K562 (cell line): ENCODE results near the gene MME. TPM values are rescaled to one million over a fixed set of nuclear protein-coding genes. Genes with fewer than 3 reads are reported as not detected.

Experiments
- ATAC-seq: fragments of 200-7000 bp; cut with Tn5 transposase; 3 replicates; pipeline ENCODE4 v1.9.1; 2020; ENCODE audit warnings: moderate library complexity
- BruUV-seq: library from RNA; stranded (reverse); fragments of 400-500 nt; replicated peaks from 2 replicates; lab custom pipeline; 2021; lab: Mats Ljungman, UMichigan
- CTCF ChIA-PET: fragments of 300-600 bp; formaldehyde crosslinking; extraction: SDS; loops from one replicate; lab custom pipeline; 2021; ENCODE audit warnings: low intra/inter-chr PET ratio; lab: Yijun Ruan, JAX
- POLR2A ChIA-PET: fragments of 300-600, 350-650 bp; sonication (Branson Sonifier 250); formaldehyde crosslinking; extraction: SDS; loops from one replicate; lab custom pipeline; 2021; ENCODE audit warnings: antibody characterized with exemption, inconsistent platforms; lab: Yijun Ruan, JAX
- DNase-seq, 4 experiments: peaks; one replicate each; pipeline versions ENCODE4 v3.0.0 to v3.0.0-alpha.2; 2011 to 2018; ENCODE audit warnings: low spot score in 3 of 4, mixed read lengths in 3 of 4; ENCODE audit errors: extremely low read depth in 1 of 4
- FAIRE-seq: peaks from 2 replicates; lab custom pipeline; 2011; peaks lifted over from hg19 to GRCh38; lab: Jason Lieb, UNC
- H2AFZ ChIP-seq: 2 replicates; pipeline ENCODE4 v1.6.0; 2011; ENCODE audit warnings: low read depth, low read length, control low read depth, inconsistent platforms
- H3K27ac ChIP-seq: fragments of 200-600 bp; 3 replicates; pipeline ENCODE4 v1.8.0; 2011; ENCODE audit warnings: low read depth, mild to moderate bottlenecking, control low read depth, inconsistent platforms, low read length, moderate library complexity, mixed read lengths; ENCODE audit errors: extremely low read depth
- H3K27me3 ChIP-seq, 2 experiments: fragments of 300-600 bp in 1 of 2; 2 replicates in 1 of 2; 3 replicates in 1 of 2; pipeline versions ENCODE4 v1.6.0 to v1.8.0; 2011; ENCODE audit warnings: inconsistent platforms in 2 of 2, low read length in 2 of 2, mild to moderate bottlenecking in 1 of 2, mixed read lengths in 1 of 2, moderate library complexity in 1 of 2; ENCODE audit not compliant: control insufficient read depth in 2 of 2, insufficient read depth in 2 of 2
- H3K36me3 ChIP-seq: fragments of 300-600 bp; 3 replicates; pipeline ENCODE4 v1.8.0; 2011; ENCODE audit warnings: mild to moderate bottlenecking, low read length, inconsistent platforms; ENCODE audit not compliant: control insufficient read depth, insufficient read depth
- H3K4me1 ChIP-seq, 2 experiments: fragments of 200-600 bp in 1 of 2; replicated peaks in 1 of 2; 2 replicates in 1 of 2; 3 replicates in 1 of 2; pipeline versions ENCODE4 v1.5.1 to v1.8.0; 2011; ENCODE audit warnings: inconsistent platforms in 2 of 2, low read length in 2 of 2, mild to moderate bottlenecking in 1 of 2, mixed read lengths in 1 of 2, moderate library complexity in 1 of 2; ENCODE audit not compliant: control insufficient read depth in 2 of 2, insufficient read depth in 2 of 2
- H3K4me2 ChIP-seq: 2 replicates; pipeline ENCODE4 v1.6.1; 2011; ENCODE audit warnings: low read length, control low read depth, inconsistent platforms, mixed read lengths; ENCODE audit not compliant: insufficient read depth
- H3K4me3 ChIP-seq: fragments of 200-600 bp; sonication (generic), shearing (Covaris generic); 2 replicates; pipeline ENCODE4 v1.5.1; 2016; ENCODE audit warnings: control low read depth, inconsistent platforms
- H3K79me2 ChIP-seq: fragments of 200-600 bp; 3 replicates; pipeline ENCODE4 v1.8.0; 2011; ENCODE audit warnings: low read length, inconsistent platforms; ENCODE audit not compliant: control insufficient read depth, insufficient read depth
- H3K9ac ChIP-seq, 2 experiments: 2 replicates each; pipeline versions ENCODE4 v1.6.0 to v1.6.1; 2011; ENCODE audit warnings: low read depth in 2 of 2, low read length in 2 of 2, control low read depth in 1 of 2, inconsistent platforms in 1 of 2, mild to moderate bottlenecking in 1 of 2, mixed read lengths in 1 of 2; ENCODE audit not compliant: insufficient read depth in 1 of 2
- H3K9me1 ChIP-seq: one replicate; pipeline ENCODE4 v1.6.0; 2011; ENCODE audit warnings: inconsistent platforms, mild to moderate bottlenecking, low read length, moderate library complexity; ENCODE audit not compliant: control insufficient read depth, insufficient read depth
- H3K9me3 ChIP-seq: replicated peaks from 2 replicates; pipeline ENCODE4 v1.5.1; 2011; ENCODE audit warnings: low read depth, low read length, inconsistent platforms; ENCODE audit not compliant: control insufficient read depth, insufficient read depth
- H4K20me1 ChIP-seq: replicated peaks from 2 replicates; pipeline ENCODE4 v1.6.1; 2011; ENCODE audit warnings: low read length, inconsistent platforms, mixed read lengths; ENCODE audit not compliant: control insufficient read depth, insufficient read depth
- JUND ChIP-seq, 2 experiments: IDR thresholded peaks; 2 replicates in 1 of 2; 3 replicates in 1 of 2; pipeline ENCODE4 v1.6.1; 2011; ENCODE audit warnings: borderline replicate concordance in 2 of 2, low read depth in 2 of 2, low read length in 2 of 2, improper control_type of control experiment in 1 of 2, missing biosample characterization in 1 of 2, missing genetic modification characterization in 1 of 2, missing genetic modification reagents in 1 of 2
- ZBTB5 ChIP-seq: fragments of 450-650 bp; IDR thresholded peaks from 2 replicates; pipeline ENCODE4 v1.6.1; 2017; ENCODE audit warnings: antibody characterized with exemption
- ZNF3 ChIP-seq: fragments of 250-450 bp; sonication (Bioruptor Pico); IDR thresholded peaks from 2 replicates; pipeline ENCODE4 v1.5.0; 2021; ENCODE audit warnings: mild to moderate bottlenecking, moderate library complexity
- WGBS: fragments of 100-300 bp; shearing (Covaris generic); methylation state at CpG from one replicate; pipeline ENCODE4 v1.1.6; 2016; ENCODE audit warnings: low coverage, mixed read lengths; ENCODE audit not compliant: insufficient coverage; ENCODE audit errors: missing lambda C conversion rate; 5-methylcytosine and 5-hydroxymethylcytosine counted together
- in situ Hi-C: fragments of 300-500 bp; cut with MboI; formaldehyde crosslinking; loops from 4 replicates; pipeline ENCODE4 v1.15.0; 2018; ENCODE audit warnings: inconsistent platforms, mixed read lengths
- intact Hi-C: fragments of 100-400 bp; cut with micrococcal nuclease; formaldehyde crosslinking; loops from 2 replicates; pipeline ENCODE4 v1.14.2; 2022
- polyA plus RNA-seq, 8 experiments: library from polyadenylated mRNA; depleted of rRNA in 4 of 8; stranded (reverse) in 5 of 8; unstranded in 3 of 8; fragments of >200 nt; fragmentation: Nextera tagmentation in 2 of 8; fragmentation: Illumina TruSeq in 1 of 8; extraction: Ambion mirVana in 2 of 8; extraction: Trizol in 1 of 8; gene quantifications; 2 replicates each; pipeline versions ENCODE4 v1.2.1 to v1.2.3, GENCODE V29; 2011 to 2014; ENCODE audit warnings: inconsistent platforms in 1 of 8, missing spikeins in 1 of 8
- total RNA-seq, 7 experiments: library from RNA; depleted of rRNA in 6 of 7; stranded (reverse); fragments of >200 nt in 6 of 7; fragmentation: Illumina TruSeq in 2 of 7; extraction: Trizol in 2 of 7; gene quantifications; 2 replicates each; pipeline versions ENCODE4 v1.2.1 to v1.2.3, GENCODE V29; 2011 to 2021; ENCODE audit warnings: low replicate concordance in 1 of 7

MME gene
- total and polyA plus RNA-seq, 9 of the 15 experiments (the other 6 are each of a cell fraction or from before 2014, with no cell fraction given) = 0.80 to 8.6 (median 2.5) TPM

- Histone ChIP-seq H3K9me3 (no peaks in the 10 kb centered on the region), H2AFZ (no peak overlapping the region), H3K4me3 (no peak overlapping the region), H3K9ac (no peak overlapping the region), H3K4me2 (no peak overlapping the region), H4K20me1 (no peaks in the 10 kb centered on the region), H3K9me1 (no peaks in the 10 kb centered on the region), H3K79me2 (no peaks in the 10 kb centered on the region), H3K27ac (no peak overlapping the region), H3K4me1 (0 out of 5 replicates have a peak, but pooled peaks cover 0 to 4% of the 10 kb centered on the region in 2 experiments), H3K27me3 (no peaks in the 10 kb centered on the region), H3K36me3 (no peaks in the 10 kb centered on the region)
- ATAC-seq (no peak; the same call in 2 of the 3 replicates), FAIRE-seq (no peak), DNase-seq (peak in 1 of 4 experiments; percentile 12)
- in situ Hi-C loops (no loop called here), intact Hi-C loops (no loop called here)
- POLR2A ChIA-PET = no interaction called here
- BruUV-seq = no TSS peak
- no peak; the same call in 1 of the 2 replicates for TF ChIP-seq JUND (IDR thresholded peaks at IDR 0.05; ENCODE audit: borderline replicate concordance, low read depth, low read length)
- TF ChIP-seq JUND (tag; IDR thresholded peaks at IDR 0.05; ENCODE audit: borderline replicate concordance, low read depth, low read length) = 0 out of 3 replicates have a peak, but pooled peaks have one; percentile 34
- TF ChIP-seq ZBTB5 = no peak
- no peak for TF ChIP-seq ZNF3 (CRISPR knock-in tag)
- 94% methylated on average over 2 of the region's 2 CpGs for WGBS
- CTCF ChIA-PET = no interaction called here
These were observed 105.5 kb downstream of the MME start for GRCh38 chr3:155185631-155186071.
